ENCODE results near the gene CD46.

DNA sequence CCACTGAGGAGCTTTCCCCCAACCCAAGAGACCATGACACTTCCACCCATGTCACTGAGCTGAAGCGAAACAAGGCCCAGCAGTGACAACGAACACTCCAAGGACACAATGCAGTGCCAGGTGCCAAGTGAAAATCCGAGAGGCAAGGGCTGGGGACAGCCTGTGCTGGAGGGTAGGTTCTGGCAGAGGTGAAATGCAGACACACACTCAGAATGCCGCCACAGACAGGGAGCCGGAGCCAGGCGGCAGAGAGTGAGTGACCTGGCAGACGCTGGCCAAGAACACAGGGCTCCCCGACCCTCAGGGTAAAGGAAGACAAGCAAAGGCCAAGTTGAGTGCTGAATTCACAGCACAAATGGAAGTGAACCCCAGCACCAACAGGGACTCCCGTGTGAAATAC, 78.9 kb downstream of the CD46 start:
- TF ChIP-seq, protein P1, sequence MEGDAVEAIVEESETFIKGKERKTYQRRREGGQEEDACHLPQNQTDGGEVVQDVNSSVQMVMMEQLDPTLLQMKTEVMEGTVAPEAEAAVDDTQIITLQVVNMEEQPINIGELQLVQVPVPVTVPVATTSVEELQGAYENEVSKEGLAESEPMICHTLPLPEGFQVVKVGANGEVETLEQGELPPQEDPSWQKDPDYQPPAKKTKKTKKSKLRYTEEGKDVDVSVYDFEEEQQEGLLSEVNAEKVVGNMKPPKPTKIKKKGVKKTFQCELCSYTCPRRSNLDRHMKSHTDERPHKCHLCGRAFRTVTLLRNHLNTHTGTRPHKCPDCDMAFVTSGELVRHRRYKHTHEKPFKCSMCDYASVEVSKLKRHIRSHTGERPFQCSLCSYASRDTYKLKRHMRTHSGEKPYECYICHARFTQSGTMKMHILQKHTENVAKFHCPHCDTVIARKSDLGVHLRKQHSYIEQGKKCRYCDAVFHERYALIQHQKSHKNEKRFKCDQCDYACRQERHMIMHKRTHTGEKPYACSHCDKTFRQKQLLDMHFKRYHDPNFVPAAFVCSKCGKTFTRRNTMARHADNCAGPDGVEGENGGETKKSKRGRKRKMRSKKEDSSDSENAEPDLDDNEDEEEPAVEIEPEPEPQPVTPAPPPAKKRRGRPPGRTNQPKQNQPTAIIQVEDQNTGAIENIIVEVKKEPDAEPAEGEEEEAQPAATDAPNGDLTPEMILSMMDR (conservative IDR thresholded peaks at IDR 0.05; ENCODE audit: low read depth, low read length), result no peak
- no peak for TF ChIP-seq EZH2 (IDR thresholded peaks at IDR 0.05; ENCODE audit: borderline replicate concordance, low read depth, low read length, poor library complexity, severe bottlenecking)
